CD1c-positive myeloid dendritic cell (primary cell): Measurements from ENCODE around the gene TMEM131.
"Not testable (repeated sequence)": the region's sequence is repeated elsewhere in the genome, so short reads cannot be mapped to it uniquely, and the experiment has no call there.

Experiments
- DNase-seq: peaks from one replicate; pipeline ENCODE4 v3.0.0-alpha.2; 2016; ENCODE audit errors: extremely low spot score

The TMEM131 gene

DNA sequence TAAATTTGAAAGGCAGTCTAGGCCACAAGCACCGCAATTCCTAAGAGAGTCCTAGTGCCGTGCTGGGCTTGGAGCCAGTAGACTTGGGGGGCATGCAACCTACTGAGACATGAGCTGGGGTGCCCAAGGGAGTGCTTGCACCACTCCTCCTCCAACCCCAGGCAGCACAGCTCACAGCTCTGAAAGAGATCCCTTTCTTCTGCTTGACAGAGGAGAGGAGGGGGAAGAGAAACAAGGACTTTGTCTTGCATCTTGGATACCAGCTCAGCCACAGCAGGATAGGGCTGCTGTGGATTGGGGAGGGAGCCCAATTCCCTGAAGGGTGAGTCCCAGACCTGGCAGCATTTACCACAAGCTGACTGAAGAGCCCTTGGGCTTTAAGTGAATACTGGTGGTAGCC is 134.6 kb downstream of the TMEM131 start:
- DNase-seq, result no peak

DNA sequence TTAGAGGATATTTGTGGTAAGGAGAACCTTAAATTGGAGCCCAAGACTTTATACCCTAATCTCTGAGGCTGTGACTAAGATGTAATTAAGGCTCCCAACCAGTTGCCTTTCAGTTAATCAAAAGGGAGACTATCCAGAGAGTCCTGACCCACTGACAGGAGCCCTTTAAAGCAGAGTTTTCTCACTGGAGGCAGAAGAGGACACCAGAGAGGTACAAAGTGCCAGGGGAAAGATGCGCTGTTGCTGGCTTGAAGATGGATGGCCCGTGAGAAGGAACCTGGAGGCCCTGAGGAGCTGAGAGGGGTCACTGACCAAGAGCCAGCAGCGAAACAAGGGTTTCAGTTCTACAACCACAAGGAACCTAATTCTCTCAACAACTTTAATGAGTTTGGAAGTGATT is 137.3 kb downstream of the TMEM131 start:
- no peak for DNase-seq

DNA sequence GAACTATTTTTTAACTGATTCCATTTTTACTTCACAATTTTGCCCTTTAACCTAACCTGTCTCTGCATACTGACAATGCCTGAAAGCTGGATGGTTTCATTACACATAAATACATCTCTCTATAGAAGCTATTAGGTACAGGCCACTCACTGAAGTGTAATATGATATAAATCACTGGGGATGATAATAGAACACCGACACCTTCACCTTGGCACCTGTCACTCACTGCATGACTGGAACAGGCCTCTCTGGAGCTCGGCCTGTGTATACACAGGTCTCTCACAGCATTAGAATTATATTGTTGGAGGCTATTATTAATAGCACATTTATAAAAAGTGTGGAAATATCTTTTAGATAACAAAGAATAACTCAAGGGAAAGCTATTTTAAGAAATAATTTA is 138.2 kb downstream of the TMEM131 start:
- no peak for DNase-seq

DNA sequence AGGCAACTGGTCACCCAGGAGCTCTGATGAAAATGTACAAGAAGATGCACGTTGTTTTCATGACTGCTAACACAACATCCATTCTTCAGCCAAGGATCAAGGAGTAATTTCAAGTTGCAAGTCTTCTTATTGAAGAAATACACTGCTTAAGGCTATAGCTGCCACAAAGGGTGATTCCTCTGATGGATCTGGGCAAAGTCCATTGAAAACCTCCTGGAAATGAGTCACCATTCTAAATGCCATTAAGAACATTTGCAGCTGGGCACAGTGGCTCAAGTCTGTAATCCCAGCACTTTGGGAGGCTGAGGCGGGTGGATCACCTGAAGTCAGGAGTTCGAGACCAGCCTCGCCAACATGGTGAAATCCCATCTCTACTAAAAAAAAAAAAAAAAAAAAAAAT is 142.7 kb downstream of the TMEM131 start:
- DNase-seq, result not testable (repeated sequence)

DNA sequence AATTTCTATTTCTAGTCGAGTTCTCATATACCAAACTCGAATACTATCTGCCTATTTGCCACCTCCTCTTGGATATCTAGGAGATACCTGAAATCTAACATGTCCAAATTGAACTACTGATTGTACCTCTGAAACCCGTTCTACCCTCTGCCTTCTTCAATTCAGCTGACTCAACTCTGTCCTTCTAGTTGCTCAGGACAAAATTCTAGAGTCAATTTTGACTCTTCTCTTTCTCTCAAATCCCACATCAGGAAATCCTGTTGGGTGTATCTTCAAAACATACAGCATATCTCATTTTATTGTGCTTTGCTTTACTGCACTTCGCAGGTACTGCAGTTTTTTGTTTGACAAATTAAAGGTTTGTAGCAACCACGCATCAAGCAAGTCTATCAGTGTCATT is 144.6 kb downstream of the TMEM131 start:
- DNase-seq, result no peak

DNA sequence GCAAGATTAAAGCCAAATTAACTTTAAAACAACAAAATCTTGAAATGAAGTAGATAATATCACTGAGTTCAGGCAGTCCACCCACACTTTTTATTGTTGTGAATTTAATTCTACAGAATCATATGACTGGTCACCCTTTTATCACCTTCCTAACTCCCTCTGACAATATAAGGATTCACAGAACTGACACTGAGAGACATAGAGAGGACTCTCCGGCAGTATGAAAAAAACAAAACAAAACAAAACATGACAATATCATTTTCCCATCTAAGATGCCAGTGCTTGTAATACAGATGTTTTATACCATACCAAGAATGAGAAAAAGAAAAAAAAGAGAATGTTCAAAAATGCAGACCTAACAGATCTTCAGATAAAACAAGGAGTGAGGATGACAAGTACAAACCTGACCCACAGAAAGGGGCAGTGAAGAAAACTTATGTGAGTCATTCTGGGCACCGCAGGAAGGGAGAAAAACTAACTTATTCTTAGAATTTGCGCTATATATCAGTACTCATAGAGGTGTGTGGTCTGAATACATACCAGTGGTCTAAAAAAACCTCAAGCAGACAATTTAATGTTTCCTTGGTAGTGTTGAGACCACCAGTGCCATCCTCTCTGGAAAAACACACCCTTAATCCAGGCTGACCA is 145.7 kb downstream of the TMEM131 start:
- no peak for DNase-seq

DNA sequence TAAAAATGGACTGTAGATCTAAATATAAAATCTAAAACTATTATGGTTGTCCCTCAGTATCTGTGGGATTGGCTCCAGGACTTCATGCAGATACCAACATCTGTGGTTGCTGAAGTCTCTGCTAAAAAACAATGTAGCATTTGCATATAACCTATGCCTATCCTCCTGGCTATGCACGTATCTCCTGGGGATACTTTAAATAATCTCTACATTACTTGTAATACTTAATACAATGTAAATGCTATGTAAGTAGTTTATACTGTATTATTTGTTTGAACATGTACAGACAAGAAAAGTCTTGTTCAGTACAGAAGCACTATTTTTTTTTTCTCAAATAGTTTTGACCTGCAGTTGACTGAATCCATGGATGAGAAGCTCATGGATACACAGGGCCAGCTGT is 147.4 kb downstream of the TMEM131 start:
- DNase-seq, result no peak

DNA sequence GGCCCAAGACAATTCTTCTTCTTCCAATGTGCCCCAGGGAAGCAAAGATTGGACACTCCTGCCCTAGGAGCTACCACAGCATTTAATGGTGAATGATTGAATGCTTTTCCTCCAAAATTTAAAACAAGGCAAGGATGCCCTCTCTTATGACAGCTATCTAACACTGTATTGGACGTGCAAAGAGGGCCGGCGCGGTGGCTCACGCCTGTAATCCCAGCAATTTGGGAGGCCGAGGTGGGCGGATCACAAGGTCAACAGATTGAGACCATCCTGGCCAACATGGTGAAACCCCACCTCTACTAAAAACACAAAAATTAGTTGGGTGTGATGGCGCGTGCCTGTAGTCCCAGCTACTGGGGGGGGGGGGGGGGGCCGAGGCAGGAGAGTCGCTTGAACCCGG is 149.0 kb downstream of the TMEM131 start:
- DNase-seq, result not testable (repeated sequence)

DNA sequence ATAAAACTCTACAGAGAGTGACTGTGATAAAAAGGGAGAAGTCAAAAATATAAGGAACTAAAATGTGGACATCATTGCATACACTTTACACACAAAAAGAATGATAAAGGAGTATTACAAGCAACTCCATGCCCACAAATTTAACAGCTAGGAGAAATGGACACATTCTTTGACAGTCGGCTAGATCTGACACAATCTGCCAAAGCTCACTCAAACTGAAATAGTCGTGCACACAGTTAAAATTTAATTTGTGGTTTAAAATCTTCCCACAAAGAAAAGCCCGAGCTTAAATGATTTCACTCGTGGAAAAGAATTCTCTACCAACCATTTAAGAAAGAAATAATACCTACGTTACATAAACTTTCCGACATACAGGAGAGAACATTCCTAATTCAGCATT is 149.9 kb downstream of the TMEM131 start:
- no peak for DNase-seq

DNA sequence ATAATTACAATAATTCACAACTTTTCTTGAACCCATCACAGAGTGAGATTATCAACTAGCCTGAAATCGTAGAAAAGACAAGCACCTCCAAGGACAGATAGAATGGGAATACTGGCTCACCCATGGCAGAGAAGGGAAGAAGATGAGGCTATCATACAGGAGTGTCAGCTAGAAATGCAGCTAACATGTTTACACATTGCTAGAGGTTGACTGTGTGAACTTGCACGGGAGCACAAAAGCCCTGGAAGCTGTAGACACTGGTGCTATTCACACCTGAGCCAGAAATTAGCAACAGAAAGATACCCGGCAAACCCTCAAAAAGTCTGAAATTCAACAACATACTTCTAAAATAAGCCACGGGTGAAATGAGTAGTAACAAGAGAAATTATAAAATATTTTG is 150.6 kb downstream of the TMEM131 start:
- no peak for DNase-seq

DNA sequence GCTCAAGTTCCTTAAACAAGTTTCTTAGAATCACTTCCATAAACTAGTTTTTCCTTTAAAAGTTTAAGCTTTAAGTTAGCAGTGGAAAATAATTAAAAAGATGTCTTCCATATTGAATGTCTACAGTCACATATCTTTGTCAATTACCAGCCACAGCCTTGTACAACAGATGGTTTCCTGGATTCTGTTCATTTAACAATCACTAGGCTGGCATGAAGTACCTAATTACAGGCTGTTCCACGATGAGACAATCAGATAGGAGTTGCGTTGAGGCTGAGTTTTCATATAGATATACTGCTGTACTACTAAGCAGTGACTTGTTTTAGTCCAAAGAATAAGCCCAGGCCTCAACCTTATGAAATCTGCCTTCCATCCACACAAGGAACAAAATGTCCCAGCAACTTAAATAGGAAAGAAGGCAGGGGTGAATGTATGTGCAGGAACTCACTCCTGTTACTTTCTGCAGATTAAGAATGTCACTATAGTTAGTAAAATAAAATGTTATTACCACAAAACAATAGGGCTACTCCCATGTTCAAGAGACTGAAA is 151.4 kb downstream of the TMEM131 start:
- no peak for DNase-seq

DNA sequence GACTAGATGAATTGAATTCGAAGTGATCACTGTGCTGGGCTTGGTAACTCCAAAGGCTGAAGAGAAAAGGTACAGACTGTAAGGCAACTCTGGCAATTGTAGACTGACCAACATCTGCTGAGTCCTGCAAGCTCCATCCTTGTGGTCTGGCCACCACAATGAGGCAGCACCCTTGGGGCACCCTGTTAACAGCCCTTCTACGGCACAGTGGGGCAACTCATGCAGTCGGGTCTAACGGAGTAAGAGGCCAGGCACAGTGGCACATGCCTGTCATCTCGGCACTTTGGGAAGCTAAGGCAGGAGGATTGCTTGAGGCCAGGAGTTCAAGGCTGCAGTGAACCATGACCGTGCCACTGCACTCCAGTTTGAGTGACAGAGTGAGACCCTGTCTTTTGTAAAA is 155.6 kb downstream of the TMEM131 start:
- no peak for DNase-seq

DNA sequence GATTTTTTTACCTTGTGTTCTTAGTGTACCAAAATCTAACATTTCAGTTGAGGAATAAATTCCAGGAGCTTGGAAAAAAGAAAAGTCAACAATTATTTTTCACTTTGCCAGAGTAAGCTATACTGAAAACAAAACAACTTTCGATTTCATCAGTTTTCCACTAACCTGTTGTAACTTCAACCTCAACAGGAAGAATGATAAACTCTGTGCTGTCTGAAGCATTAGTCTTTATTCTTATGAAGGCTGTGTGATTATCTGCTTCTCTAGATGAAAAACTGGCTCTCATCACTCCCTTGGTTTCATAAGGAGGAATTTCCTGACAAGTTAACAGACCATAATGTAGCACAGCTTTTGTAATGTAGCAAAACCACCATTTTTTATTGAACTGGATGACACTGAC is 161.1 kb downstream of the TMEM131 start:
- no peak for DNase-seq

DNA sequence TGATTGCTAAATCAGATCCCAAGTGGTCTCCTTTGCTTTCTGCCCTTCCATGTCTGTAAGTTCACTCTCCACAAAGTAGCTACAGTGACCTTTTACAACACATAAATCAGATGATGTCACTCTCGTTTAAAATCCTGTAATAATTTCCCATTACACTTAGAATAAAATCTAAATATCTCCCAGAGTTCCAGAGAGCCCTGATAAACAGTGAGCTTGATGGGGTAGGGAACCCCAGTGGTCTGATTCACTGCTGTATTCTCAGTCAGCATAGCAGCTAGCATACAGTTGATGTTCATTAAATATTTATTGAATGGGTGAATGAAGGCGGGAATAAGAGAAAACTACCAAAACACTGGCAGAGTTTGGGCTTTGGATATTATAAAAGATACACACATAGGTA is 164.6 kb downstream of the TMEM131 start:
- DNase-seq, result no peak

DNA sequence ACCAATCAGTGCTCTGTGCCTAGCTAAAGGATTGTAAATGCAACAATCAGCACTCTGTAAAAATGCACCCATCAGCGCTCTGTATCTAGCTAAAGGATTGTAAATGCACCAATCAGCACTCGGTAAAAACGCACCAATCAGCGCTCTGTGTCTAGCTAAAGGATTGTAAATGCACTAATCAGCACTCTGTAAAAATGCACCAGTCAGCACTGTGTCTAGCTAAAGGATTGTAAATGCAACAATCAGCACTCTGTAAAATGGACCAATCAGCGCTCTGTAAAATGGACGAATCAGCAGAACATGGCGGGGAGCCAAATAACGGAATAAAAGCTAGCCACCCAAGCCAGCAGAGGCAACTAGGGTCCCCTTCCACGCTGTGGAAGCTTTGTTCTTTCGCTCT is 166.5 kb downstream of the TMEM131 start:
- not testable (repeated sequence) for DNase-seq

DNA sequence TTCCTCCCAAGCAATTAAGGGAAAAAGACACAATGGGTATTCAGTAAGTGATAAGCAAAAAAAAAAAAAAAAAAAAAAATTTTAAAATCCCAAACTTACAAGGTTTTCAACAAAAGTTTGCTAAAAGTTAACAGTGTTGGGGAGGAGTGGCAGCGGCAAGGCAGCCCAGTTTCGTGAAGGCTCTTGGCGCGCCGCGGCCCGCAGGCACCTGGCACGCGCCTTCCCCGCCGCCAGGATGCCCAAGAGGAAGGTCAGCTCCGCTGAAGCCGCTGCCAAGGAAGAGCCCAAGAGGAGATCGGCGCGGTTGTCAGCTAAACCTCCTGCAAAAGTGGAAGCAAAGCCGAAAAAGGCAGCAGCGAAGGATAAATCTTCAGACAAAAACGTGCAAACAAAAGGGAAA is 168.7 kb downstream of the TMEM131 start:
- DNase-seq, result not testable (repeated sequence)

DNA sequence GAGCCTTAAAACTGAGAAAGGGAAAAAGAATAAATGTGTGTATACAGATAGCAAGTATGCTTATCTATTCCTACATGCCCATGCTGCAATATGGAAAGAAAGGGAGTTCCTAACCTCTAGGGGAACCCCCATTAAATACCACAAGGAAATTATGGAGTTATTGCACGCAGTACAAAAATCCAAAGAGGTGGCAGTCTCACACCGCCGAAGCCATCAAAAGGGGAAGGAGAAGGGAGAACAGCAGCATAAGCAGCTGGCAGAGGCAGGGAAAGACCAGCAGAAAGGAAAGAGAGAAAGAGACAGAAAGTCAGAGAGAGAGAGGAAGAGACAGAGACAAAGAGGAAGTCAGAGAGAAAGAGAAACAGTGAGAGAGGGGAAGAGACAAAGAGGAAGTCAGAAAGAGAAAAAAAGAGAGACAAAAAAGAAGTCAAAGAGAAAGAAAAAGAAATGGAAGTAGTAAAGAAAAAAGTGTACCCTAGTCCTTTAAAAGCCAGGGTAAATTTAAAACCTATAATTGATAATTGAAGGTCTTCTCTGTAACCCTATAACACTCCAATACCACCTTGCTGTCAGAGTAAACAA is 169.4 kb downstream of the TMEM131 start:
- DNase-seq, result peak; percentile 9

DNA sequence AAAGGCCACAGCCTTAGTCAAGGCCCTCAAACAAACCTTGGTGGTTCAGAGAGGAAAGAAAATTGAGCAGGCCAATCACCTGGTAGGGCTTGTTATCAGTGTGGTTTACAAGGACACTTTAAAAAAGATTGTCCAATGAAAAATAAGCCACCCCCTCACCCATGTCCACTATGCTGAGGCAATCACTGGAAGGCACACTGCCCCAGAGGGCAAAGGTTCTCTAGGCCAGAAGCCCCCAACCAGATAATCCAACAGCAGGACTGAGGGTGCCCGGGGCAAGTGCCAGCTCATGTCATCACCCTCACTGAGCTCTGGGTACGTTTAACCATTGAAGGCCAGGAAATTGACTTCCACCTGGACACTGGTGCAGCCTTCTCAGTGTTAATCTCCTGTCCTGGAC is 171.7 kb downstream of the TMEM131 start:
- not testable (repeated sequence) for DNase-seq

DNA sequence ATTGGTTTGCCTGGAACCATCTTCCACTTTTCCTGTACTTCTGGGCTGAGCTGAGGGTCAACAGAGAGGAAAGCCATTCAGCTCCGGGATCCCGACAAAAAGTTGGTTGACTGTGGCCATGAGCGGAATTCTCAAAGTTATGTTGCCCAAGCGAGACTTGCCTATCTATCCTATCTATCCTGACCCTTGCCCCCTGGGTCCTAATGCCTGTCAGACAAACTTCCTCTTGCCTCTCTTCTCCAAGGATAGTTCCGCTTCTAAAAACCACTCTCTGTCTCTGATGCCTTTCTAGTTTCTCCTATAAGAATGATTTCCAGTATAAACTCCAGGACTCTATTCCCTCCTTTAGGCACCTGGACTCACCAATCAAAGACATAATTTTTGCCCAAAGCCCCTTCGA is 173.9 kb downstream of the TMEM131 start:
- not testable (repeated sequence) for DNase-seq

DNA sequence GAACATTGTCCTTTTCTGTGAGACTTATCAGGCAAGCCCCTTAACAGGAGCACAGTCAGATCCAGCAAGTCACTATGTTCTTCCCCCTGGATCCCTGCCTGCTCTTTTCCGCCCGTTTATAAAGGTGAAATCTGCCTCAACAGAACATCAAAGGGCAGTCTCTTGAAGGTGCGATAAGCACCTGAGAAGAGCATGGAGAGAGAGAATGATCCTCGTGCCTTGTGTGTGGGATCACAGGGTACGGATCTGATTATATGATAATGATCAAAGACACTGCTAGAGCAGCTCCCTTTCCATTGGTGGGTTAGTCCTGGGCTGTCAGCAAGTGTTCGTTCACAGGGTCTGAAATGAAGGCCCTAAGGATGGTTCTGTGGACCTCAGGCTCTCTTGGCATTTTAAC is 176.0 kb downstream of the TMEM131 start:
- no peak for DNase-seq

DNA sequence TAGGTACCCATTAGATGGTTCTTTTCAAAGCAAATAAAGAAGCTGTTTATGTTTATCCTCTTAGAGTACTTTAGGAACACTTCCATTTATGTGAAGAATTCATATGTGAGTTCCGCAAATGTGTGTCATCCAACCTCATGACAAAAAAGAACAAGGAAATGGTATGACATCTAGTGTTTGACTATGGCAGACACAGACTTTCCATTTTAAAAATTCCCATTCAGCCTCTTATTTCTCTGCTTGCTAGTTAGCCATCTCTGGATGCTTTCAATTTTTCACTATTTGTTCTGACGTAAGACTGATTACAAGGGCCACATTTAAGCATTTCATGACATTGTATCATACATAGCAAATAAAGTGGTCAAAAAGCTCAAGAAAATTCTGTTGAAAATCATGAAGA is 179.3 kb downstream of the TMEM131 start:
- DNase-seq, result no peak

DNA sequence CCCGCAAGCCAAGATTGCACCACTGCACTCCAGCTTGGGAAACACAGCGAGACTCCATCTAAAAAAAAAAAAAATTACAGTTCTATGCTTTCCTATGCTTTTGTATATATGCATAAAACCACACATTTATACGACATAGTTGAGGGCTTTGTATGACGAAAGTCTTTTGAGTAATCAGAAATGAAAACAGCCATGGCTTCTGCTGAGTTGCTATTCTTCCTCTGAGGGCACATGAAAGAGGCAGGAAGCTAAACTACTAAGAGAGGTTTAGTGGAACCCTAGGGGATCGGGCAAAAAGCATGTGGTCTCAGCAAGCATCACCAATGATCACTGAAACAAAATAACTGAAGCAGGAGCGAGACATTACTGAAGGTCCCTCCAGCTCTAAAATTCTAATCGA is 182.8 kb downstream of the TMEM131 start:
- no peak for DNase-seq

DNA sequence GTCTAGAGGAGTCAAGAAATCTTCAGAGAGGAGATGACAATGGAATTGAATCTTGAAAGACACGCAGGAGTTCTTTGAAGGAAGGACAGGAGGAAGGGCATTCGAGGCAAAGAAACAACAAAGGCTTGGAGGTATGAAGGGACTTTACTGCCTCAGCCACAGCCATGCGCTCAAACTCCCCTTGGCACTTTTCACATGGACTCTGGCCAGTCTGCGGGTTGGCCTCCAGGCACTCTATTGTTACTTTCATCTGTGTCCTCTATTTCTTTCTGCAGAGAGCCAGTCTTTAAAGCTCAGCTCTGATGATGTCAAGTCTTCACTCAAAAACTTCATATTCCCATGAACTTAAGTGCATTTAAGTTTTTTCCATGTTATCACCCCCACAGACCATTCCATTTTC is 186.9 kb downstream of the TMEM131 start:
- DNase-seq, result no peak
